ENCODE data around the gene SLC22A23.

SLC22A23 gene

GRCh38 chr6:3489027-3489757 is 32.3 kb upstream of the SLC22A23 start:
- DNase-seq = no peak
- no peak for ATAC-seq (replicated peaks)
- Mint-ChIP-seq H3K4me3 (no peak overlapping the region), H3K4me1 (ENCODE audit: low read depth in 2 of 2) (no peaks in the 10 kb centered on the region), H3K27ac (no peak overlapping the region), H3K36me3 (ENCODE audit: insufficient read depth) (no peaks in the 10 kb centered on the region), H3K27me3 (peaks cover 58 to 76% of the 10 kb centered on the region in 2 donors), H3K9me3 (no peaks in the 10 kb centered on the region)

DNA sequence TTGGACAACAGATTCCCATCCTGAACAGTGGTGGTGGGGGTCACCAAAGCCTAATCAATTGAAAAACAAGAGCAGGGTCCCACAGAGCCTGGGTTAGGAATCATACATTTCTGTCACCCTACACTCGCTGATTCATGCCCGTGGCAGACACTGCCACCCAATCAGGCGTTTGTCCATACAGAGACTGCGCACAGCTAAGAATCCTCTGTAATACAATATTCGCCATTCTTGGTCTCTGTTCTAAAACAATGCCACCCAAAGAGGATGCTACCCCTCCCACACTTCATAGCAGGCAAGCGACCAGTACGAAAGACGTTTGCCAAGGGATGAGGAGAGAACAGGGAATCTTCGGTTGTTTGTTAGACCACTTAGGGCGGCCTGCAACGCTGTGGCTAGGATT is 28.1 kb upstream of the SLC22A23 start:
- H3K36me3 Mint-ChIP-seq (ENCODE audit: insufficient read depth) = no peaks in the 10 kb centered on the region
- DNase-seq (no peak), ATAC-seq (replicated peaks) (no peak)
- no peaks in the 10 kb centered on the region for H3K9me3 Mint-ChIP-seq
- no peaks in the 10 kb centered on the region for H3K4me1 Mint-ChIP-seq (ENCODE audit: low read depth in 2 of 2)
- H3K4me3 Mint-ChIP-seq = no peak overlapping the region
- no peak overlapping the region for H3K27ac Mint-ChIP-seq
- H3K27me3 Mint-ChIP-seq = peaks cover 59 to 71% of the 10 kb centered on the region in 2 donors

DNA sequence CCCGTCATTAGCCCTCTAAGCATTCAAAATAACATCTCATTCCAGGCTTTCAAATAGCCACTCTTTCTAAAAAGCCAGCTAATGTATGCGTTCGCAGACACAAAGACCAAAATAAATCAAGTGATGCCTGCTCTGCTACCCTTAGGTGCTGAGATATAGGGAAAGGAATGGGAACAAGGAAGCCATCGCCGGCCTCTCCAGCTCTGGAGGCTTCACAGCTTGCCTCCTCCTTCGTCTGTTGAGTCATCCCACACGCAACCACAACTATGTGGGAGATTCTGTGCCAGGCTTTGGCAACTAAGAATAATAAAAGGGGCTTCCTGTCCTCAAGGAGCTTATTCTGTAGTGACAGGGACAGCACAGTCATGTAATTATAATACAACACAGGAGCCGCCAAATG is 27.3 kb upstream of the SLC22A23 start:
- peaks cover 64 to 71% of the 10 kb centered on the region in 2 donors for H3K27me3 Mint-ChIP-seq
- no peaks in the 10 kb centered on the region for H3K4me1 Mint-ChIP-seq (ENCODE audit: low read depth in 2 of 2)
- H3K4me3 Mint-ChIP-seq = no peak overlapping the region
- no peaks in the 10 kb centered on the region for H3K9me3 Mint-ChIP-seq
- DNase-seq (no peak), ATAC-seq (replicated peaks) (no peak)
- H3K27ac Mint-ChIP-seq = no peak overlapping the region
- no peaks in the 10 kb centered on the region for H3K36me3 Mint-ChIP-seq (ENCODE audit: insufficient read depth)

DNA sequence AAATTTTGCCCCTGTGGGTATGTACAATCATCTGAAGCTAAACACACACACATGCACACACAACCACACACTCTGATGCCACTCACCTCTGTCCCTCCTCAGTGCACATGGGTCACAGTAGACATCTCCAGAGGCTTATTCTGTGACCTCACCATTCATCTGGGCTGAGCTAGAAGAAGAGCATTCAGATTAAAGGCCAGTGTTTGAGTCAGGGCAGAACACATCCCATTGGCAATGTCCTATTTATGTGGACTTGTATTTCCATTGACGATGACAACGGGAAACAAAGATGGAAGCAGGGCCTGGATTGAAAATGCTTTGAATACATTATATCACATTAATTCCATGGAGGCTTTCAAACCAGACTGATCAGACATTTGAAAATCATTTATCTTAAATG is 26.8 kb upstream of the SLC22A23 start:
- DNase-seq (no peak), ATAC-seq (replicated peaks) (no peak)
- no peaks in the 10 kb centered on the region for H3K36me3 Mint-ChIP-seq (ENCODE audit: insufficient read depth)
- H3K9me3 Mint-ChIP-seq = no peaks in the 10 kb centered on the region
- H3K4me1 Mint-ChIP-seq (ENCODE audit: low read depth in 2 of 2) = no peaks in the 10 kb centered on the region
- H3K4me3 Mint-ChIP-seq = no peak overlapping the region
- H3K27me3 Mint-ChIP-seq = peaks cover 61 to 69% of the 10 kb centered on the region in 2 donors
- H3K27ac Mint-ChIP-seq = no peak overlapping the region

- DNase-seq (no peak), ATAC-seq (replicated peaks) (no peak)
- no peaks in the 10 kb centered on the region for H3K36me3 Mint-ChIP-seq (ENCODE audit: insufficient read depth)
- no peaks in the 10 kb centered on the region for H3K4me1 Mint-ChIP-seq (ENCODE audit: low read depth in 2 of 2)
- no peak overlapping the region for H3K27ac Mint-ChIP-seq
- peaks cover 65 to 69% of the 10 kb centered on the region in 2 donors for H3K27me3 Mint-ChIP-seq
- H3K4me3 Mint-ChIP-seq = no peak overlapping the region
- no peaks in the 10 kb centered on the region for H3K9me3 Mint-ChIP-seq
Measured at GRCh38 chr6:3482869-3483268, 26.0 kb upstream of the SLC22A23 start.

DNA sequence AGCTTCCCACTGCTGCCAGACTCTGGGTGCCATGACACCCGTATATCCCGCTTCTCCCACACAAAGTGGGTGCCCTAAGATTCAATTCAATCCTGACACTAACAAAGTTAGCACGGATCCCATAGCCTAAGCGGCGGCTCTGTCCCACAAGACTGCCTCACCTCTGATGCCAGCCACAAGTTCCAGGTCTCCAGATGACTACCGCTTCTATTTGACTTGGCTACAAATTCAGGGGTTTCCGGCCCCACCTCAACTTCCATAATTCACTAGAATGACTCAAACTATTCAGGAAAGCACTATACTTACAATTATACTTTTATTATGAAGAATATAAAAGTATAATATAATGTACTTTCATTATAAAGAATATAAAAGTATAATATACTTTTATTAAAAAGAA is 24.8 kb upstream of the SLC22A23 start:
- no peak for DNase-seq
- H3K9me3 Mint-ChIP-seq = no peaks in the 10 kb centered on the region
- H3K4me1 Mint-ChIP-seq (ENCODE audit: low read depth in 2 of 2) = no peaks in the 10 kb centered on the region

DNA sequence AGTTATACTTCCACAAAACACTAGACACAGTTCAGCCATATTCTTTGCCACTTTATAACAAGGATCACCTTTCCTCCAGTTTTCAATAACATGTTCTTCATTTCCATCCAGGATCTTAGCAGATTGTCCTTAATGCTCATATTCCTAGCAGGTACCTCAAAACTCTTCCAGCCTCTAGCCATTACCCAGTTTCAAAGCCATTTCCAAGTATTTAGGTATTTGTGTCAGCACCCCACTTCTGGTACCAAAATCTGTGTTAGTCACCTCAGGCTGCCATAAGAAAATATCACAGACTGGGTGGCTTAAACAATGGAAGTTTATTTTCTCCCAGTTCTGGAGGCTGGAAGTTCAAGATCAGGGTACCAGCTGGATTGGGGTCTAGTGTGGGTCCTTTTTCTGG is 23.2 kb upstream of the SLC22A23 start:
- H3K27ac Mint-ChIP-seq = no peak overlapping the region
- H3K9me3 Mint-ChIP-seq = no peaks in the 10 kb centered on the region
- no peaks in the 10 kb centered on the region for H3K4me1 Mint-ChIP-seq (ENCODE audit: low read depth in 2 of 2)
- DNase-seq (no peak), ATAC-seq (replicated peaks) (no peak)
- H3K36me3 Mint-ChIP-seq (ENCODE audit: insufficient read depth) = no peaks in the 10 kb centered on the region
- H3K27me3 Mint-ChIP-seq = peaks cover 46 to 49% of the 10 kb centered on the region in 2 donors
- no peak overlapping the region for H3K4me3 Mint-ChIP-seq

More for the DNA sequence above, 24.8 kb upstream of the SLC22A23 start:
- Mint-ChIP-seq H3K36me3 (ENCODE audit: insufficient read depth) (no peaks in the 10 kb centered on the region), H3K27ac (no peak overlapping the region), H3K4me3 (no peak overlapping the region), H3K27me3 (peaks cover 57 to 61% of the 10 kb centered on the region in 2 donors)
- no peak for ATAC-seq (replicated peaks)

DNA sequence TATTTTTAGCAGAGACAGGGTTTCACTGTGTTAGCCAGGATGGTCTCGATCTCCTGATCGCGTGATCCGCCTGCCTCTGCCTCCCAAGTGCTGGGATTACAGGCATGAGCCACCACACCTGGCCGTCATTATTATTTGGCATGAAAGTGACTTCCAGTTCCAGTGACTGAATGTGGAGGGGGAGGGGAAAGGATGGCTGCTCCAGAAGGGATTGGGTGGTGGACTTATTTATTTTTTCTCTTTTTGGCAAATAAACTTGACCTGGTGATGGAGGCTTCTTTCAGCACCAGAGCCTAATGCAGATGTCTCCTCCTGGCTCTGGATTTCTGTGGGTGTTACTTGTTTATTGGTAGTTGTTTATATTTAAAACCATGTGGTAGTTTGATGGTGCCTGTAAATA is 16.9 kb upstream of the SLC22A23 start:
- Mint-ChIP-seq H3K4me3 (no peak overlapping the region), H3K4me1 (ENCODE audit: low read depth in 2 of 2) (no peaks in the 10 kb centered on the region), H3K36me3 (ENCODE audit: insufficient read depth) (no peaks in the 10 kb centered on the region), H3K27ac (no peak overlapping the region), H3K9me3 (no peaks in the 10 kb centered on the region), H3K27me3 (peaks cover 17 to 51% of the 10 kb centered on the region in 2 donors)
- ATAC-seq (replicated peaks) (no peak), DNase-seq (no peak)

DNA sequence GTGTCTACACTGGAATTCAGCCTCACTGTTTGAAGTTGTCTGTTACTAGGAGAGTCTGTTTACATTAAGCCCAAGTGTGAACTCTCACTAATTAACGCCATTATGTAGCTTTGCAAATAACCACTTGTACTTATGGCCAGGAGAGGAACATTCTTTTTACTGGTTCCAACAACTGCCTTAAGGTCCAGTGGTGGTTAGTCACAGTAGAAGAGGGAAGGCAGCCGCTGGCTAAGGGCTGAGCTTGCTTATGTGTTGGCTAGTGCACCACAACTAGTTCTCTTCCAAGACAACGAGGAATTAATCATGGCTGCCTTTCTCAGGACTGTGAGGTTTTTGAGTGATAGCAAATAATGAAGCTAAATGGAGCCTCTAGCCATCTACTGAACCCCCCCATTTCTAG is 14.9 kb upstream of the SLC22A23 start:
- H3K4me3 Mint-ChIP-seq = no peak overlapping the region
- H3K27me3 Mint-ChIP-seq = peaks cover 8 to 48% of the 10 kb centered on the region in 2 donors
- no peaks in the 10 kb centered on the region for H3K9me3 Mint-ChIP-seq
- no peaks in the 10 kb centered on the region for H3K36me3 Mint-ChIP-seq (ENCODE audit: insufficient read depth)
- ATAC-seq (replicated peaks) (no peak), DNase-seq (no peak)
- H3K27ac Mint-ChIP-seq = no peak overlapping the region
- no peaks in the 10 kb centered on the region for H3K4me1 Mint-ChIP-seq (ENCODE audit: low read depth in 2 of 2)

DNA sequence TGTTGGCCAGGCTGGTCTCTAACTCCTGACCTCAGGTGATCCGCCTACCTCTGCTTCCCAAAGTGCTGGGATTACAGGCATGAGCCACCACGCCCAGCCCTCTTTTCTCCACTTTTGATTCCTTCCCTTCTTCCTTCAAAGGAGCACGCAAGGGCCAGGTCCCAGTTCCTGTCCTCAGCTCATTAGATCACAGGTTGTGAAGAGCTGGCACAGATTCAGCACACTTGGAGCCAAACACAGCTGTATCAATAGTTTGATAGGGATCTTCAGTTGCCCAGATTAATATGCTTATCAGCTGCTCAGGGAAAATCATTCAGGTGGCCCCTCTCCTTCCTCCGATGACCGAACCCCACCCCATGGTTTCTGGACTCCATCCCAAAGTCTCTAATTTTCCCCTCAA is 14.4 kb upstream of the SLC22A23 start:
- no peaks in the 10 kb centered on the region for H3K9me3 Mint-ChIP-seq
- DNase-seq (no peak), ATAC-seq (replicated peaks) (no peak)
- no peak overlapping the region for H3K4me3 Mint-ChIP-seq
- H3K27me3 Mint-ChIP-seq = peaks cover 13 to 52% of the 10 kb centered on the region in 2 donors
- no peak overlapping the region for H3K27ac Mint-ChIP-seq
- H3K4me1 Mint-ChIP-seq (ENCODE audit: low read depth in 2 of 2) = no peaks in the 10 kb centered on the region
- H3K36me3 Mint-ChIP-seq (ENCODE audit: insufficient read depth) = no peaks in the 10 kb centered on the region

DNA sequence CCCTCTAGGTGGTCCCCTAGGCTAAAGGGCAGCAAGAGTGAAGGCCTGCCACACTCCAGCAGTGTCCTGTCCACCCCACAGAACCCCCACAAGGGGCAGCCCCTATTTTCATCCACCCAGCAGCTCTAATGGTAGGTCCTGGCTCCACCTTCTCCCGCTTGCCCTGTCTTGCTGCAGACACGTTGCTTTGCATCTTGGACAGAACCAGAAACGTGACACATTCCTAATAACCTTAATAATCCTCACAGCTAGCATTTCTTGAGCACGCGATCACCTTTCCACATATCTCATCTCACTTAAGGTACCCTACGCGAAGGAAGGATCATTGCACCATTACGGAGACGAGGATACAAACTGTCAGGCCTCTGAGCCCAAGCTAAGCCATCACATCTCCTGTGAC is 11.7 kb upstream of the SLC22A23 start:
- H3K4me3 Mint-ChIP-seq = no peak overlapping the region
- ATAC-seq (replicated peaks) (no peak), DNase-seq (no peak)
- H3K9me3 Mint-ChIP-seq = no peaks in the 10 kb centered on the region
- no peaks in the 10 kb centered on the region for H3K36me3 Mint-ChIP-seq (ENCODE audit: insufficient read depth)
- H3K27me3 Mint-ChIP-seq = peaks cover 14 to 60% of the 10 kb centered on the region in 2 donors
- no peaks in the 10 kb centered on the region for H3K4me1 Mint-ChIP-seq (ENCODE audit: low read depth in 2 of 2)
- no peak overlapping the region for H3K27ac Mint-ChIP-seq

- Mint-ChIP-seq H3K27me3 (peaks cover 15 to 56% of the 10 kb centered on the region in 2 donors), H3K9me3 (no peaks in the 10 kb centered on the region)
Measured at GRCh38 chr6:3467996-3468395, 11.1 kb upstream of the SLC22A23 start.

DNA sequence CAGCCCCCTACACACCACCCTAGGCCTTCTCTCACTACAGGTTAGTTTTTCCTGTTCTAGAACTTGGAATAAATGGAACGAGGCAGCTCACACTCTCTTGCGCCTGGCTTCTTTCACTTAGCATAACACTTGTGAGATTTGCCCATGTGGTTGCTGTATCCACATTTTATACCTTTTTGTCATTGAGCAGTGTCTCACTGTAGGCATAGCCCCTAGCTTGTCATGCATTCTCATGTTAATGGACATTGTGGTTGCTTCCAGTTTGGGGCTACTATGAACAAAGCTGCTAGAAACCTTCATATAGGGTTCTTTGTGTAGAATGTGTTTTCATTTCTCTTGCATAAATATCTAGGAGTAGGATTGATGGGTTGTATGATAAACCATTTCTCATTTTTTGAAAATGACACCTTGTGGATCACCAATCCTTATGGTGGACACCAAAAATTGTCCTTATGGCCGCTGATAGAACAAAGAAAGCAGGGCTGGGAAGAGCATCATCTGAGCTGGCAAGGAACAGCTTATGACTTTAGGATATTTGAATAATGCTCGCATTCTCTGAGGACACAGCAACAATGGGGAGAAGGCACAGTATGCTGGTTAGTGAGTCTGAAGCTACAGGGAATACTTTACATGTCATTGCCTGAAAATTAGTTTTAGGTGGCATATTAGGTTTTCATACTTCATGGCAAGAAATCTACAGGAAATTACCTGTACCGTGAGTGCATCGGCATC is 9.8 kb upstream of the SLC22A23 start:
- Mint-ChIP-seq H3K27ac (no peak overlapping the region), H3K27me3 (peaks cover 27 to 62% of the 10 kb centered on the region in 2 donors), H3K36me3 (ENCODE audit: insufficient read depth) (no peaks in the 10 kb centered on the region), H3K9me3 (no peaks in the 10 kb centered on the region), H3K4me1 (ENCODE audit: low read depth in 2 of 2) (no peaks in the 10 kb centered on the region), H3K4me3 (no peak overlapping the region)
- DNase-seq (no peak), ATAC-seq (replicated peaks) (no peak)

More at GRCh38 chr6:3467996-3468395, 11.1 kb upstream of the SLC22A23 start:
- no peak overlapping the region for H3K27ac Mint-ChIP-seq
- no peaks in the 10 kb centered on the region for H3K4me1 Mint-ChIP-seq (ENCODE audit: low read depth in 2 of 2)
- no peak for DNase-seq
- H3K4me3 Mint-ChIP-seq = no peak overlapping the region
- ATAC-seq (replicated peaks) = no peak
- no peaks in the 10 kb centered on the region for H3K36me3 Mint-ChIP-seq (ENCODE audit: insufficient read depth)

DNA sequence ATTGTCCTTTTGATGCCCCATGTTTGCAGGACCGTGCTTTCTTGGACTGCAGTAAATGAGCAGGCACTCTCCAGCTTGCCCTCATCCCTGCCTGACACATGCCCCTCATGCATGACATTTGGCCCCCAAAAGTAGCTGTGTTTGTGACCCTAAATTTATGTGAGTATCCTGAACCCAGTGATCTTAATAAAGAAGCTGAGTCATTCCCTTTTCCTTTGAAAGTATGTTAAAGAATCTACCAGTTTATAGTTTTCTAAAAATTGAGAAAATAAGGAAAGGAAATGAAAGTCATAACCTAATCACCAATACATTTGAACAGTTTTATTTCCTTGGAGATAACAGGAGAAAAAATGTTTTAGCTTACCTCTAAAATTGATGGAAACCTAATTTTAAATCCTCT is 3.4 kb upstream of the SLC22A23 start:
- no peak for ATAC-seq (replicated peaks)
- no peak for DNase-seq
- H3K4me1 Mint-ChIP-seq (ENCODE audit: low read depth in 2 of 2) = peaks cover 5 to 7% of the 10 kb centered on the region in 2 donors
- no peak overlapping the region for H3K27ac Mint-ChIP-seq
- peaks cover 49 to 58% of the 10 kb centered on the region in 2 donors for H3K27me3 Mint-ChIP-seq
- no peaks in the 10 kb centered on the region for H3K9me3 Mint-ChIP-seq
- no peak overlapping the region for H3K4me3 Mint-ChIP-seq
- H3K36me3 Mint-ChIP-seq (ENCODE audit: insufficient read depth) = no peaks in the 10 kb centered on the region
